ENCODE data around the gene ADK.

Gene ADK

GRCh38 chr10:74223755-74224529 is 72.9 kb downstream of the ADK start:
- DNase-seq (ENCODE audit: insufficient read length, low spot score) (peak; percentile 36), FAIRE-seq (peak; percentile 100)
- TF ChIP-seq POLR2A (IDR thresholded peaks at IDR 0.05; ENCODE audit: low read depth, low read length): no peak

GRCh38 chr10:74227697-74228424 is 76.8 kb downstream of the ADK start:
- no peak for TF ChIP-seq POLR2A (IDR thresholded peaks at IDR 0.05; ENCODE audit: low read depth, low read length)
- FAIRE-seq: peak; percentile 88
- peak; percentile 19 for DNase-seq (ENCODE audit: insufficient read length, low spot score)

GRCh38 chr10:74231375-74231774 is 80.4 kb downstream of the ADK start:
- TF ChIP-seq POLR2A (IDR thresholded peaks at IDR 0.05; ENCODE audit: low read depth, low read length): no peak
- FAIRE-seq: peak; percentile 96
- DNase-seq (ENCODE audit: insufficient read length, low spot score): no peak

- FAIRE-seq: no peak
- TF ChIP-seq POLR2A (IDR thresholded peaks at IDR 0.05; ENCODE audit: low read depth, low read length): no peak
- no peak for DNase-seq (ENCODE audit: insufficient read length, low spot score)
These were observed 82.3 kb downstream of the ADK start for GRCh38 chr10:74233281-74233680.

GRCh38 chr10:74234569-74234968 is 83.5 kb downstream of the ADK start:
- DNase-seq (ENCODE audit: insufficient read length, low spot score) (no peak), FAIRE-seq (peak; percentile 52)
- TF ChIP-seq POLR2A (IDR thresholded peaks at IDR 0.05; ENCODE audit: low read depth, low read length): no peak

GRCh38 chr10:74238031-74238431 is 87.0 kb downstream of the ADK start:
- no peak for DNase-seq (ENCODE audit: insufficient read length, low spot score)
- TF ChIP-seq POLR2A (IDR thresholded peaks at IDR 0.05; ENCODE audit: low read depth, low read length): no peak
- peak; percentile 74 for FAIRE-seq

- no peak for DNase-seq (ENCODE audit: insufficient read length, low spot score)
- no peak for FAIRE-seq
- TF ChIP-seq POLR2A (IDR thresholded peaks at IDR 0.05; ENCODE audit: low read depth, low read length): no peak
These were observed 87.5 kb downstream of the ADK start for GRCh38 chr10:74238516-74238915.

- DNase-seq (ENCODE audit: insufficient read length, low spot score) (no peak), FAIRE-seq (no peak)
- TF ChIP-seq POLR2A (IDR thresholded peaks at IDR 0.05; ENCODE audit: low read depth, low read length): no peak
These were observed 92.0 kb downstream of the ADK start for GRCh38 chr10:74243067-74243466.

- DNase-seq (ENCODE audit: insufficient read length, low spot score) (no peak), FAIRE-seq (peak; percentile 11)
- TF ChIP-seq POLR2A (IDR thresholded peaks at IDR 0.05; ENCODE audit: low read depth, low read length): no peak
These were observed 93.2 kb downstream of the ADK start for GRCh38 chr10:74244097-74244685.

GRCh38 chr10:74244807-74245206 is 93.8 kb downstream of the ADK start:
- FAIRE-seq (peak; percentile 71), DNase-seq (ENCODE audit: insufficient read length, low spot score) (no peak)

GRCh38 chr10:74246495-74246894 is 95.5 kb downstream of the ADK start:
- DNase-seq (ENCODE audit: insufficient read length, low spot score) (no peak), FAIRE-seq (no peak)
- no peak for TF ChIP-seq POLR2A (IDR thresholded peaks at IDR 0.05; ENCODE audit: low read depth, low read length)

More at GRCh38 chr10:74244807-74245206, 93.8 kb downstream of the ADK start:
- no peak for TF ChIP-seq POLR2A (IDR thresholded peaks at IDR 0.05; ENCODE audit: low read depth, low read length)

GRCh38 chr10:74249865-74250264 is 98.8 kb downstream of the ADK start:
- FAIRE-seq: no peak

GRCh38 chr10:74255214-74255613 is 104.2 kb downstream of the ADK start:
- peak; percentile 82 for FAIRE-seq
- TF ChIP-seq POLR2A (IDR thresholded peaks at IDR 0.05; ENCODE audit: low read depth, low read length): no peak
- no peak for DNase-seq (ENCODE audit: insufficient read length, low spot score)

More at GRCh38 chr10:74249865-74250264, 98.8 kb downstream of the ADK start:
- no peak for DNase-seq (ENCODE audit: insufficient read length, low spot score)
- no peak for TF ChIP-seq POLR2A (IDR thresholded peaks at IDR 0.05; ENCODE audit: low read depth, low read length)

GRCh38 chr10:74255888-74256357 is 104.9 kb downstream of the ADK start:
- FAIRE-seq: peak; percentile 71
- no peak for DNase-seq (ENCODE audit: insufficient read length, low spot score)
- no peak for TF ChIP-seq POLR2A (IDR thresholded peaks at IDR 0.05; ENCODE audit: low read depth, low read length)

All from H54 (cell line).